GM18505 (cell line): Measurements from ENCODE around the gene MAP3K14.

ENCODE experiments used
- ATAC-seq: cut with Tn5 transposase; IDR thresholded peaks from one replicate; pipeline ENCODE4 v1.9.1; 2021; ENCODE audit not compliant: unreplicated experiment
- POLR2A ChIP-seq: IDR thresholded peaks from 4 replicates; pipeline ENCODE4 v1.6.1; 2011; ENCODE audit warnings: borderline replicate concordance; ENCODE audit not compliant: insufficient read depth, insufficient read length; ENCODE audit errors: extremely low read depth

The MAP3K14 gene

DNA sequence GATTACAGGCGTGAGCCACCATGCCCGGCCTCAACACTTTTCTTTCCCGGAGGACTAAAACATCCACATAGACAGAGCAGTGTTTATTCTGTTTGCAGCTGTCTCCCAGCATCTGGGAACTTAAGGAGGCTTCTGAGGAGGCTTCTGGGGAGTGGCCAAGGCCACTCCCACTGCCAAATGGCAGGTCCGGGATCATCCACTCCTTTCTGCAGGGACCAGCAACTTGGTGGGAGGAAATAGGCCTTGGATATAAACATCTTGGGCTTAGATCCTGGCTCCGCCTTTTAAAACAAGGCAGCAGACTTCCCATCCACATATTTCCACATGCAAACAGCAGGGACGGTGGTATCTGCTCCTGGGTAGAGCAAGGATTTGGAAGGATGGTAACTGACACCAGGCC is 40.8 kb downstream of the MAP3K14 start:
- ATAC-seq = no peak
- TF ChIP-seq POLR2A = no peak

DNA sequence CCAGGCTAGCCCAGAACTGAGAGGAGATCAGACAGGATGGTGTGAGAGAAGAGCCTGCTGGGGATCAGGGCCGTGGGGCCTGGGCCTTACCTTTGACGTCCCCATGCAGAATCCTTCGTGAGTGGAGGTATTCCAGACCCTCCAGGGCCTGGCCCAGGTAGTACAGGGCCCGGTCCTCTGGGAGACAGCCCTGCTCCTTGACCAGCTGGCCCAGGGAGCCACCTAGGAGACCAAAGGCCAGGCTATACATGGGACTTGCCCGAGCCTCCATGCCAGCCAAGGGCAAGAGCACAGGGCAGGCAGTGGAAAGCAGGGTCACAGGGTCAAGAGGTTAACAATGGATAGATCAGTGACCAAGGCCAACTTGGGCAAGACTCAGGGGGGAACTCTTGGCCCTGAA is 42.8 kb downstream of the MAP3K14 start:
- TF ChIP-seq POLR2A = no peak
- no peak for ATAC-seq

DNA sequence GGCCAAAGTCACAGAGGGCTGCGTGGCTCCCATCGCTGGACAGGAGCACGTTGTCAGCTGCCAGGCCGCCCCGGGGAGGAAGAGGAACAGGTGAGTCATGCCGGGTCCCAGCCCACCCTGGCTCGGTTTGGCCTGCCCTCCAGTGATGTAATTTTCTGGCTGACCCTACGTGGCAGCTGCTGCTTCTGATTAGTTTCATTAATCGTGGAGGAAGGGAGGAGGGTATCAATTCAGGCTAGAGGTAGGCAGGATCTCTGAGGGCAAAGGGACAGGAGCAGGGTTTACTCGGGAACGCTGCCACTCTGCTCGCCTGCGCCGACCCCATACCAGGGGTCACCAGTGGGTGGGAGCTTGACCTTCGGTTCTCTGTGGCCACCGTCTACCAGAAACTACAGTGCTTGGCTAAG is 43.3 kb downstream of the MAP3K14 start:
- no peak for TF ChIP-seq POLR2A
- ATAC-seq = no peak

DNA sequence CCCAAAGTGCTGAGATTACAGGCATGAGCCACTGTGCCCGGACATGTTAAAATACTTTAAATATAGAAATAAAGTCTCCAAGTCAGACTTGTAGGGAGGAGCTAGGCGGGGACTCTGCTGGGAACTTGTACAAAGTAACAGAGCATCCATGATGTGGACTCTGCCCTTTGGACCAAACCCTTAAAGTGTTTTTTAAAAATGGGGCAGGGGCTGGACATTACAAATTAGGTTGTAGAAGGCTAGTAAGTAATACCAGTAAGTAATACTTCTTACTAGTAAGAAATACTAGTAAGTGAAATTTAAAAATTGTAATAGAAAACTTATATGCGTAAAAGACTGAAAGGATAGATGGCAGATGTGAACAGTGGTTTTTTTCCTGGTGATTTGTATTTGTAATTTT is 45.2 kb downstream of the MAP3K14 start:
- TF ChIP-seq POLR2A = no peak
- ATAC-seq = no peak

DNA sequence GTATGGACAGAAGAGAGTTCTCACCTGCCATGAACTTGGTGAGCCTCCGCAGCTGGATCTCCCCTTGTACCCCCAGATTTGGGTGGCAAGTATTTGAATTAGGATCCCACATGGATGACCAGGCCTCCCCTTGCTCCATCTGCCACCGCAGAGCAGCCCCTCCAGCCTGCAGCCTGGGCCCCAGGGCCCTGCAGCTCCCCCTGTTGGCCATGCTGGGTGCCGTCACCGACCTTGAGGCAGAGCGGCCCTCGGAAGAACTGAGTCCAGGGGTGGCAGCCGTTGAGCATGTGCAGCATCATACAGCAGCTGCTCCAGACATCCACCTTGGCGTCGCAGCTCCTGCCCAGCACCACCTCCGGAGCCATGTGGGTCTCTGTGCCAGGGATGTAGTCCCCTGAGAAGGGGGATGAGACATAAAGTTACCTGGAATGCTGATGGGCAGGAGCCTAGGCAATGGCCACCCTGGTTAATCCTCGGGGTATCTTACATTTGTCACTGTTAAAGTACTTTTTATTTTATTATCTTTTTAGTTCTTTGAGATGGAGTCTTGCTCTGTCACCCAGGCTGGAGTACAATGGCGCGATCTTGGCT is 45.9 kb downstream of the MAP3K14 start:
- ATAC-seq = no peak
- TF ChIP-seq POLR2A = no peak

DNA sequence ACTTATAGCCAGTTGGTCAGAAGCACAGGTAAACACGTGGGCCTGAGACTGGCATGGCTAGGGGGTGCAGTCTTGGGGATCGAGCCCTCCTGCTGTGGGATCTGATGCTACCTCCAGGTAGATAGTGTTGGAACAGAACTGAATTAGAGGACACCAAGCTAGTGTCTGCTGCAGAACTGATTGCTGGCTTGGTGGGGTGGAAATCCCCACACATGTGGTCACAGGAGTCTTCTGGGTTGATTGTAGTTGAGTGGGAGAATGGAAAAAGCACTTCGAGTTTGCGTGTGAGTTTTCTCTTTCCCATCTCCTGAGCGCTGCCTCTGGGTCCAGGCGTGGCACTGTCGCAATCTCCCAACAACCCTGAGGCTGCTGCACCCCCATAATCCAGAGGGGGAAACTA is 46.9 kb downstream of the MAP3K14 start:
- TF ChIP-seq POLR2A = no peak
- ATAC-seq = no peak

DNA sequence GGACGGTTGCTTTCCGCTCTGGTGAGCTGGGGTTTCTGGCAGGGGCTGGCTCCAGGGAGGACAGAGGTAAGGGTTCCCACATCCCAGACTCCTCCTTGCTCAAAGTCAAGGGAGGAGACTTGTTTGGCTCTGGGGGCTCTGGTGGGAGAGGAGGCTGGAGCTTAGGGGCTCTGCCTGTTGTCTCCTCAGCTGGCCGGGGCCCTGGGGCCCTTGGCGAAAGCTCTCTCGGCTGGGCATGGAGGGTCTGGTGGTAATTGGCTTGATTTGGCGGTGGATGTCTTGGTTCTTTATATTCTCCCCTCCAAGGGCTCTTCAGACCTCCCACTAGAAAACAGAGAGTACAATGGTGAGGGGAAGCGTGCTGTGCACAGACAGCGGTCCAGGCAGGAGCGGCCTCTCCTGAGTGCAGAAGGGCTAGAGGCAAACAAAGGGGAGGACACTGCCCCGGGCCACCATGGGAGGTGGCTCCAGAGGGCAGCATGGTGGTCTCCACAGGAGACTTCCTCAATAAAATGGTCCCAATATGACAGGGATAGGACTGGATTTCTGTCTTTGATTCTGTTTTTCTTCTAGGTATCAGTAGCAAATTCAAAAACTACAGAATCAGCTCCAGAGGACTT is 49.3 kb downstream of the MAP3K14 start:
- ATAC-seq = no peak
- TF ChIP-seq POLR2A = no peak

DNA sequence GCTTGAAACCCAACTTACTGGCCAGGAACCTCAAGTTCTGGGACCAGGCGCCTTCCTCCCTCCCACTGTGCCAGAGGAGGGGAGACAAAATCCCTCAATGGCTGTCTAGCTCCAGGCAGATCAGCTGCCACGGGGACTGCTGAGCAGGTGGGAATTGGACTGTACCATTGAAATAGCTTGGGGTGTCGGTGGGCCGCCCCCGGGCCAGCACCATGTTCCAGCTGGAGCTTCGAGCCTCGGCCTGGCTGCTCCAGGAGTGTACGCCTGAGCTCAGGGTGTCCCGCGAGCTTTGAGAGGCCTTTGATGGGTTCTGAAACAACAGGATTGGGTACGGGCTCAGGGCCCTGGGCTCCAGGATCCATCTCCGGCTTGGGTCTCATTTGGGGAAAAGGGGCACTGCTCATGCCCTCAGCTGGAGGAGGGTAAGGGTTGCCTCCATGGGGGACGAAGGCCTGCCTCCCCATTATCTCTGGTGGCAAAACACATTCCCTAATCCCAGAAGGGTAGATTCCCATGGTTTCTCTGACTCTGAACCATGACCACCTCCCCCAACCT is 50.4 kb downstream of the MAP3K14 start:
- no peak for ATAC-seq

DNA sequence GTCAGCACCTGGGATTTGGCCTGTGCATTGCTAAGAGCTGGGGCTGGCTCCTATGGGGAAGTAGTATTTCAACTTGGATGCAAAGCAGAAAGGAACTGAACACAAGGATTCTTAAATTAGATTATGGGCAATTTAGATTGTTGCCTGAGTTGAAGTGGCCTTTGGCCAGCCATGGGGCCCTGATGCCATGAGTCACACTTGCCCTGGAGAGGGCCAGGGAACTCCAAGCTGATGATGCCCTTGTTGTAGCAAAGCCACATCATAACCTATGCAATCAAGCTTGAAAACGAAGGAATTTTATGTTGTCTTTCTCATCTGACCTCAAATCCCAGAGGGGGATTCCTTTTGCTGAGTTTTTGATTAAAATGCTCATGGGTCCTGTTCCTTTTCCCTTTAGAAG is 51.0 kb downstream of the MAP3K14 start:
- no peak for TF ChIP-seq POLR2A
- no peak for ATAC-seq

More for the DNA sequence above, 50.4 kb downstream of the MAP3K14 start:
- TF ChIP-seq POLR2A = no peak

DNA sequence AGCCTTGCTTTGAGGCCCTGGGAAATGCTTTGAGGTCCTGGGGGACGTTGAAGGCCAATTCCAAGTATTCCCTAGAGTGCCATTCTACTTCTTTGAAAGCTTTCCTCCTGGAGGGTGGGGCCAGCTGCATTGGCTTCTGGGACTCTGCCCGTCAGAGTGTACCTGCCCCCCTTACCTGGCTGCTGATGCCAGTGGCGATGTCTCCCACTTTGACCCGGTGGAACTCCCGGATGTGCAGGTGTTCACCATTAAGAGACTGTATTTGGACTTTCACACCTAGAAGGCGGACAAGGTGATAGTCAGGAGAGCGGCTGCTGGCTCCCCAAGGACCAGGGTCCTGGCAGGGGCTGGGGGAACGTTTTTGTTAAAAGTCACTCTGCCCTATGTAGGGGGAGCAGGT is 51.8 kb downstream of the MAP3K14 start:
- no peak for TF ChIP-seq POLR2A
- ATAC-seq = no peak

DNA sequence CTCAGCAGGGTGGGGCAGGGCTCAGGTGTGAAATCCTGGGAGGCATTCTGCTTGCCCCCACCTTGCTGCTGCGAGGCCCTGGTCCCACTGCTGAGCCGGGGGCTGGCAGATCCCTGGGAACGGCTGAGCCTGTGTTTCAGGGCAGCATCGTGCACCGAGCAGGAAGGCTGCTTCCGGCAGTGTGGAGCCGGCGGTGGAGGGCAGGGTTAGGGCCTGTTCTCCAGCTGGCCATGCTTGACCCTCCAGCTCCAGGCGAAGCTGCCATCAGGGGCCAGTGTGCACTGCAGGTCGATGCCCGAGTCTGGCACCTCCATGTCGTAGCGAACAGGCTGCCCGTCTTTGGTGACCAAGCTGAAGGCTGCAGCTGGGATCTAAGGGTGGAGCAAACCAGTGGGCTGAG is 52.4 kb downstream of the MAP3K14 start:
- TF ChIP-seq POLR2A = no peak
- ATAC-seq = no peak

DNA sequence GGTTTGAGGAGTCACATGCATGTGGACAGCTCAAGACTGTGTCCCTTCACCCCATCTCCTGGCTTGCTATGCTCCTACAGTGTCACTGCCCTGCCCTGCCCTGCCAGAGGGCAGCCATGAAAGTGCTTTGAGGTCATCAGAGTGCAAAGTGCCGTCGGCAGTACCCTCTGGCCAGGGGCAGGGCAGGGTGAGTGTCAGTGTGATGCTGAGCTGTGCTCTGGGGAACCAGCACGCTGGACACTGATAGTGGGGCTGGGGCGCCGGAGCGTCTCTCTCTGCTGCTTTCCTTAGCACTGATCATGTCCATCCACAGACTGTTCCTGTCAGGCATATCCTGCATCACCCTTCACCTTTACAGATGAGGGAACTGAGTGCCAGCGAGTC is 53.4 kb downstream of the MAP3K14 start:
- ATAC-seq = no peak
- no peak for TF ChIP-seq POLR2A

DNA sequence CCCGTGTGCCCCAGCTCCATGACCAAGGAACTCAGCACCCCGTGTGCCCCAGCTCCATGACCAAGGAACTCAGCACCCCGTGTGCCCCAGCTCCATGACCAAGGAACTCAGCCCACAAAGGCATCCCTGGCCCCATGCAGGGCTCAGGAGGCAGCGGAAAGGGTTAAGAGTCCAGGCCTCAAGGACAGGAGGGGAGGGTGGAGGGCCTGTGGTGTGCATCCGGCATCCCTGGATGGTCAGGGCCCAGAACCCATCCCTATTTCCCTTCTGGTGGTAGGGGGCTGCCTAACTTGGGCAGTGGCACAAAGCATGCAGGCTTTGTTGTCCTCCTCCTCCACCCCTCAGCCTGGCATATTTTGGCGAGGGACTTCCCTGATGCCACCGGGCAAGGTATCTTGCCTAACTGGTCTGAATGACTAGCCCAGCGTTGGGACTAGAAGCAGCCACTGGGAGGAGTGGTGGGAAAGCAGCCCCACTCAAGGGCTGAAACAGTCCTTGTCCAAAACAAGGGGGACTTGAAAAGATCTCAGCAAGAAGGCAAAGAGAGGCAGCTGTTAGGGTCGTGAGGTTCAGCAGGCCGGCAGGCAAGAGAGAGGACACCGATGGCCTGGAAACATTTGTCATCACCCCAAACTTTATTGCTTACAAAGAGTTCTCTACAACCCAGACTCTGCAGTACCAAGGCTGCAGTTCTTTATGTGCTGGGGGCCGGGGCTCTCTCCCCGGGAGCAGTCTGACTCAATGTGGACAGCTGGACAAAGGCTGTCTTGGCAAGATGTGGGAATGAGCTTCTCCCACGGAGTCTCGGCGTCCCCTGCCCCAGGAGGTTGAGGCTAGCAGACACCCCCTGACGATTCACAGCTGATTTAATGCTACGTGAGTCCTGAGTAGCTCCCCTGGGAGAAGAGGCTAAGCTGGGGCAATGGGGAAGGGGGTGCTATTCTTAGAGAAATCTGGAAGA is 54.0 kb downstream of the MAP3K14 start:
- peak; percentile 23 for TF ChIP-seq POLR2A
- ATAC-seq = no peak
